ENCODE measurements around the gene URM1.

DNA sequence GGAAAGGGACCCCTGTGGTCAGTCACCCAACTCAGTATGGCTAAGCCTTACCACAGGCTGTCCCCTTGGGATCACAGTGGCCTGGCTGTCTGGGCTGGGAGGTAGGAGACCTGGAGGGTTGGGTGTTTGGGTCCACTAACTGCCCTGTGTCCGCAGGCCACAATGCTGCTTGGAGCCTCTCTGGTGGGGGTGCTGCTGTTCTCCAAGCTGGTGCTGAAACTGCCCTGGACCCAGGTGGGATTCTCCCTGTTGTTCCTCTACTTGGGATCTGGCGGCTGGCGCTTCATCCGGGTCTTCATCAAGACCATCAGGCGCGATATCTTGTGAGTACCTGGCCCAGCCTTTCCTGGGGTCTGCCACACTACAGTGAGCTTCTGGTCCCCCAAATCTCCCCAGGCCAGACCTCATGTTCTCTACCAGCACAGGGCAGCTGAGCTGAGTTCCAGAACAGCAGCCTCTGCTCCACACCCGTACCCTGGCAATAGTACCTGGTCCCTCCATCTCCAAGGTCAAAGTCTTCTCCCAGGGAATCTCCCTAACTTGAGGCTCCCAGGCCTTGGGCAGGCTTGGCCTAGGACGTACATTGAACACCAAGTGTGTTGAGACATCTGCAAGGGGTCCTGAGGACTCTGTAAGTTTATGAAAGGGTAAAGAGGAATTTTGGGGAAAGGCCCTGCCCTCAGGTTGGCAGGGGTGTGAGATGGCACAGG, 28.0 kb upstream of the URM1 start:
- TF ChIP-seq, protein P1, sequence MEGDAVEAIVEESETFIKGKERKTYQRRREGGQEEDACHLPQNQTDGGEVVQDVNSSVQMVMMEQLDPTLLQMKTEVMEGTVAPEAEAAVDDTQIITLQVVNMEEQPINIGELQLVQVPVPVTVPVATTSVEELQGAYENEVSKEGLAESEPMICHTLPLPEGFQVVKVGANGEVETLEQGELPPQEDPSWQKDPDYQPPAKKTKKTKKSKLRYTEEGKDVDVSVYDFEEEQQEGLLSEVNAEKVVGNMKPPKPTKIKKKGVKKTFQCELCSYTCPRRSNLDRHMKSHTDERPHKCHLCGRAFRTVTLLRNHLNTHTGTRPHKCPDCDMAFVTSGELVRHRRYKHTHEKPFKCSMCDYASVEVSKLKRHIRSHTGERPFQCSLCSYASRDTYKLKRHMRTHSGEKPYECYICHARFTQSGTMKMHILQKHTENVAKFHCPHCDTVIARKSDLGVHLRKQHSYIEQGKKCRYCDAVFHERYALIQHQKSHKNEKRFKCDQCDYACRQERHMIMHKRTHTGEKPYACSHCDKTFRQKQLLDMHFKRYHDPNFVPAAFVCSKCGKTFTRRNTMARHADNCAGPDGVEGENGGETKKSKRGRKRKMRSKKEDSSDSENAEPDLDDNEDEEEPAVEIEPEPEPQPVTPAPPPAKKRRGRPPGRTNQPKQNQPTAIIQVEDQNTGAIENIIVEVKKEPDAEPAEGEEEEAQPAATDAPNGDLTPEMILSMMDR (IDR thresholded peaks at IDR 0.05; ENCODE audit: poor library complexity, severe bottlenecking), result no peak
- TF ChIP-seq RAD21 (conservative IDR thresholded peaks at IDR 0.05) (no peak), EZH2 (IDR thresholded peaks at IDR 0.05; ENCODE audit: borderline replicate concordance, insufficient read depth, low read length, poor library complexity, severe bottlenecking) (no peak), MXI1 (conservative IDR thresholded peaks at IDR 0.05; ENCODE audit: poor library complexity, severe bottlenecking) (no peak), SMC3 (conservative IDR thresholded peaks at IDR 0.05; ENCODE audit: poor library complexity) (no peak), EP300 (conservative IDR thresholded peaks at IDR 0.05; ENCODE audit: poor library complexity, severe bottlenecking) (no peak)
